ENCODE data around the gene LRMDA.

DNA sequence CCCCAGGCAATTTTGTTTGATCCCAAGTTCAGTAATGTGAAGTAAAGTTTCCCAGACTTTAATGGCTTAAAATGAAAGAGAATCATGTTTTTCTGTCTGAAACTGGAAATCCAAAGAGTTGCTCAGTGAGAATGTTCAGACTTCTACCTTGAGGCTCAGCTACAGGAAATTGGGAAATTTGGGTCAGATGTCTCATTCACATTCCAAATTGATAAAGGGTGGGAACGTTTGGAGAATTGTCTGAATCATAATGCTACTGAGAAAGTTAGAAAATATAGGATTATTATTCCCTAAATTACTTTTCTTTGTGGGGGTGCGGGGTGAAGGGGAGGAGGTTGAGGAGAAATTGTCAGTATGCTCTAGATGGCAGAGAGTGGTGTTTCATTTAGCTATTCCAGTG lies 773.9 kb downstream of the LRMDA start:
- no peak for TF ChIP-seq CTCF (optimal IDR thresholded peaks at IDR 0.05 in 1 of 3, IDR thresholded peaks at IDR 0.05 in 1 of 3, conservative IDR thresholded peaks at IDR 0.05 in 1 of 3; ENCODE audit: extremely low read depth in 1 of 3, insufficient read depth in 2 of 3, low read length in 3 of 3)
- no peak for TF ChIP-seq EZH2 (IDR thresholded peaks at IDR 0.05; ENCODE audit: low read length)

Measured in keratinocyte (primary cell).